ENCODE results near the gene COX5A.

GRCh38 chr15:74913041-74913440 is 24.8 kb downstream of the COX5A start:
- TF ChIP-seq SIN3A (IDR thresholded peaks at IDR 0.05; ENCODE audit: borderline replicate concordance, insufficient read depth, low read length) = no peak
- no peak for TF ChIP-seq POLR2AphosphoS5 (IDR thresholded peaks at IDR 0.05; ENCODE audit: low read depth, low read length)
- TF ChIP-seq TAF1 (IDR thresholded peaks at IDR 0.05; ENCODE audit: borderline replicate concordance, insufficient read depth, low read length) = no peak

All from PFSK-1 (cell line).